Stimulated activated CD8-positive, alpha-beta memory T cell treated with anti-CD3 and anti-CD28 coated beads, Interleukin-15, amount 100 ng/mL, for 48 hours (primary cell): ENCODE data around the gene MYO6.

ENCODE experiments used
- DNase-seq, 2 donors: peaks; one replicate each; pipeline ENCODE4 v3.0.0-alpha.2; 2020; ENCODE audit warnings: low read depth in 2 of 2

Gene MYO6

DNA sequence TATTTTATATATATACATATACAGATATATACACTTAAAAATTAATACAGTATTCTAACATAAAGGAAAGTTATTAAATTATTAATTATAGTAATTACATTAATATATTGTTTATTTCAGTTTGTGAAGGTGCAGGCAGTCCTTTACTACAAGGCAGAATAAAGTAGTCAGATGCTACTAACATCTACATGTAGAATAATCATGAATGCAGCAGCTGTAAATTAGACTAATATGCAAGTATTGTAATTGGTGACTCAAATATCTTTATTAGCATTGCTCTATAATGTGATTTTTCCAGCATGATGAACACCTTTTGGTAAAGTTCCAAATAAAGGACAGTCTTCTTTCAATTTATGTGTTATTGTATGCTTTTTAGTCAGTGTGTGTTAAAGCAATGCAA is 17.3 kb downstream of the MYO6 start:
- DNase-seq = no peak

DNA sequence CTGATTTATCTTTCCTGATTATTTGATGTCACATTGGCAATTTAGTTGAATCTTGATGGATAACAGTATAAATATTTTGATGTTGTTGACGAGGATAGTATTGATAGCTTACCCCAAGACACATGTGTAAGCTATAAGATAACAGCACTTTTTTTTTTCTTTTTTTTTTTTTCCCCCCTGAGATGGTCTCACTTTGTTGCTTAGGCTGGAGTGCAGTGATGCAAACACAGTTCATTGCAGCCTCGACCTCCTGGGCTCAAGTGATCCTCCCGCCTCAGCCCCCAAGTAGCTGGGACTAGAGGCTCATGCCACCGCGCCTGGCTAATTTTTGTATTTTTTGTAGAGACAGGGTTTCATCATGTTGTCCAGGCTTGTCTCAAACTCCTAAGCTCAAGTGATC is 21.8 kb downstream of the MYO6 start:
- DNase-seq = no peak

DNA sequence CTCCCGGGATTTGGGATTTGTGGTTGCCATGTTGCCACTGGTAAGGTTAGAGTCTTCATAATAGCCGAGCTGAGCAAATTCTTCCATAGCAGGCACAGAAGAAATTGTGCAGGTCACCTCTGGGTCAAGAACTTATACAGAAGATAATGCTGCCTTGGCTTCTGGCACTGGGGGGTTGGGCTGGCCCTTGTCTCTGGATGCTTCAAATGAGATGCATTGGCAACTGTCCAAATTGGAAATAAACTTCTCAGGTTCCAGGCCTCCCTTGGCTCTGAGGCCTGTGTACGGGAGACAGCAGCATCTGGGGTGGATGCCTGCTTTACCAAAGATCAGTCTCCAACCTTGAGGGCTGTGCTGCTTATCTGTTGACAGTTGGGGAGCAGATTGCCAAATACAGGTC is 26.2 kb downstream of the MYO6 start:
- no peak for DNase-seq

DNA sequence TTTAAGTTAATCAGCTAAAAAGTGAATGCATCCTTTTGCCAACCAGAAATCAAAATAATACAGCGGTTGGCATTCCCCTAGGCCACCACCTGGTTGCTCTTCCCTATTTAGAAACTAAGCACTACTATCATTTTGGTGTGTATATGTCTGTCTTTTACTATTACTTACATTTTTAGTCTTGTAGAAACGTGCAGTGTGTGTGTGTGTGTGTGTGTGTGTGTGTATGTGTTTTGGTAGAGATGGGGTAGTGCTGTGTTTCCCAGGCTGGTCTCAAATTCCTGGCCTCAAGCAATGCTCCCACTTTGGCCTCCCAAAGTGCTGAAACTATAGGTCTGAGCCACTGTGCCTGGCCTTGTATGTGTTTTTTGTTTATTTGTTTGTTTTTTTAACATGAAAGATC is 27.4 kb downstream of the MYO6 start:
- DNase-seq = no peak

DNA sequence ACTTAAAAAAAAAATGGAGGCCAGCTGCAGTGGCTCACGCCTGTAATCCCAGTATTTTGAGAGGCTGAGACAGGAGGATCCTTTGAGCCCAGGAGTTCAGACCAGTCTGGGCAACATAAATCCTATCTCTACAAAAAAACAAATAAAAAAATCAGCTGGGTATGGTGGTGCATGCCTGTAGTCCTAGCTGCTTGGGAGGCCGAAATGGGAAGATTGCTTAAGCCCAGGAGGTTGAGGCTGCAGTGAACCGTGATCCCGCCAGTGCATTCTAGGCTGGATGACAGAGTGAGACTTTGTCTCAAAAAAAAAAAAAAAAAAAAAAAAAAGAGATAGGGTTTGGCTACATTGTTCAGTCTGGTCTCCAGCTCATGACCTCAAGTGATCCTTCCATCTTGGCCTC is 29.7 kb downstream of the MYO6 start:
- no peak for DNase-seq

DNA sequence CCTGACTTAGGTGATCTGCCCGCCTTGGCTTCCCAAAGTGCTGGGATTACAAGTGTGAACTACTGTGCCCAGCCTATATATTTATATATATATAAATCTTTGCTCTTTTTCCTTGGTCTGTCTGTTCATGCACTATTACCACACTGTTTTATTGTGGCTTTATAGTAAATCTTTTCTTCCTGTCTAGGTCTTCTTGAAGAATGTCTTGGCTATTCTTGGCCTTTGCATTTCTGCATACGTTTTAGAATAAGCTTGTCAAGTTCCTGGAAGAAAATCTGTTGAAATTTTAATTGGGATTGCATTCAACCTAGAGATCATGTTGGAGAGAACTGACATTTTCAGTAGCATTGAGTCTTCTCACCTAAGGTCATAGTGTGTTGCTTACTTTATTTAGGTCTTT is 37.1 kb downstream of the MYO6 start:
- no peak for DNase-seq

DNA sequence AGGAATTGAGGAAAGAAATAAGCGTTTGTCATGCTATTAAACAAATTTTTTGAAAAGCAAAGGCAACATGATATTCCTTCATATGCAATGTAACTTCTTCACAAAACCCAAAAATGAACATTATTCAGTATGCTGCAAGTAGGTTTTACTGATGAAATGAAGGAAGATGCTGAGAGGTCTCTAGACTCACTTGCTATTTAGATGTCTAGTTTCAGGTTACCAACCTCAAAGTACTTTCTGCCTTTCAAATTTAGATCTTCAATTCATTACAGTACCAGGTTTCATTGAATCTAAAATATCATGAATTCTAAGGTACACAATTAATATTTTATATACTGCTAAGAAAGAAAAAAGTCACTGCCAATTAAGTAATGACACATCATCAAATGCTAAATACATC is 39.9 kb downstream of the MYO6 start:
- no peak for DNase-seq

DNA sequence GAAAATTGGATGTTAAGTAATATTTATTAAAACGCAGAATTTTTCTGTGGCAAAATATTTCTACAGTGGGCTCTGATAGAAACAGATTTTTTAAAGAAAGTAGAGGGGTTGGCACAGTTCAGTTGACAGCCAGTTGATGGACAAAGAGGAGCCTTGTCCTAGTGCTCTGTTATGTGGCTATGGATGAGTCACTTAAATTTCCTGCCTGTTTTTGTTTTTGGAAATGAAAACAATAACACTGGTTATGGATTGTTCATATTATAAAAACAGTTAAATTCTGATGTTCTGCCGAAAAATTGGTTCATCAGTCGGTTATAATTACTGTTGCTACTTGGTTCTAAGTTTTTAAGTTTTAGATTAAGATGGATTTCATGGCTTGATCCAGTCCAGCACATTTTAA is 42.8 kb downstream of the MYO6 start:
- DNase-seq = no peak

DNA sequence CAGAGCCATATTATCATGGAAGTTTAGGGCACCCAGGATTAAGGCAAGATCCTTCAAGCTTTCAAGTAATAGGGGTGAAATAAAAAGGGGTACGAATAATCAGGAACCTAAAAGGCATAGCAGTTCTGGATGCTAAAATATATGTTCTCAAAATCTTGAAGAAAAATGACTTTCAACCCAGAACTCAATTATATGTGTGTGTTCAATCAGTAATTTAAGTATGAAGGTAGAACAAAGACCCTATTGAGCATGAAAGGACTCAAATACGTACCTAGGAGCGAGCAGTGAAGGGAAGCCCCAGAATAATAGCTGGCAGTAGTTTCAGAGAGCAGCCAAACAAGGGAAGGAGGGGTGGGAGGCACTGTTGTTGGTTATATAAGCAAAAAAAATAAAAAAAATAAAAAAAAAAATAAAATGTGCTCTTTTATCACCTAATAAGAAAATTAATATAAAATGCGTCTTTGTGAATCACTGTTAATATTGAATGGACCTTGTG is 45.4 kb downstream of the MYO6 start:
- DNase-seq = no peak

DNA sequence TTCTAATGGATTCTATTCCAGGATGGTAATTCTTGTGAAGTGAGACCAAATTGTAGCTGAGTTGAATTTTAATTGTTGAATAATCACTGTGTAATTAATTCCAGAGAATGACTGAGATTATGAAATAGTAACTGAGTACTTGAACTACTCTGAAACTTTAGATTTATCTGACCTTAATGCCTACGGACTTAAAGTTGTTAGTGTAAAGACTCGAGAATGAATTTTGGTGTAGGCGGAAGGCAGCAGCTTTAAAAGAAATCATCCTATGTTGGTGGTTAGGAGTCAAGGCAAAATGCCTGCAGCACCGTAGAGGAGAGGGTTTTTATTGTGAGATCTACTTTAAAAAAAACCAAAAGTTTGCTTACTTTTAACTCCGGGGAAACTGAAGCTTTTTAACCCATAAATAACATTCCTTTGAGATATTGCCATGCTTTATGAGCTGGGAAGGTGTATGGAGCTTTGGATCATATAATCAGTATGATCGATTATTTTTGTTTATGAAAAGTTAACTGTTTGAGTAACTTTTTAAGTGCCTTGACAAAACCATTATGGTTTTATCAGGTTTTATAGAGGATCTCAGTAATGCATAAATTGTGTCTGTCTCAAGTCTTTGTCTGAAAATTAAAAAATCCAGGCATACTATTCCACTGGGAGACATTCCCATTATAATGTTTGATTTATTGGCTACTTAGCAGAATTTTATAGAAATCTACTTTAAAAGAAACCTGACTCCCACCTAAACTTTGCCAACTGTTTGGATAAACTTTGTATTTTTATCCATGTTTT is 46.1 kb downstream of the MYO6 start:
- no peak for DNase-seq

DNA sequence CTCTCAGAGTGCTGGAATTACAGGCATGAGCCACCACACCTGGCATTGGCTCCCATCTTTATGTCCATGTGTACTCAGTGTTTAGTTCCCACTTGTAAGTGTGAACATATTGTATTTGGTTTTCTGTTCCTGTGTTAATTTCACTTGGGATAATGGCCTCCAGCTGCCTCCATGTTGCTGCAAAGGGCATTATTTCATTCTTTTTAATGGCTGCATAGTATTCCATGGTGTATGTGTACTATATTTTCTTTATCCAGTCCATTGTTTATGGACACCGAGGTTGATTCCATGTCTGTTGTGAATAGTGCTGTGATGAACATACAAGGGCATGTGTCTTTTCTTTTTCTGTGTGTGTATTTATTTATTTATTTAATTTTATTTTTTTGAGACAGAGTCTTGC is 47.7 kb downstream of the MYO6 start:
- no peak for DNase-seq

DNA sequence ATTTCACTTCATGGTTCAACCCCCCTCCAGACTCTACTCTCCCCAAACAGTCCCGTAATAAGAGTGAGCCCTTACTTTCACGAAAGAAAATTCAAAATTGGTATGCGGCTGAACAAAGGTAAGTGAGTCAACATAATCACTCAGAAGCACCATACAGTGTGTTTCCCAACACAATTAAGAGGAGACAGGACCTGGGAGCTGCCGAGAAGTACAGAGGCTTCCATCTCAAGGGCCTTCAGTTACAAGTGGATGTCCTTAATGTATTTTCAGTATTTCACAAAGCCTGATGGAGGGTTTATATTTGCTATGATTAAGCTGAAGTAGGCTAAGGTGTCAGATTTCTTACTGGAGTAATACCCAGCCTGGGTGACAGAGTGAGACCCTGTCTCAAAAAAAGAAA is 51.1 kb downstream of the MYO6 start:
- no peak for DNase-seq

DNA sequence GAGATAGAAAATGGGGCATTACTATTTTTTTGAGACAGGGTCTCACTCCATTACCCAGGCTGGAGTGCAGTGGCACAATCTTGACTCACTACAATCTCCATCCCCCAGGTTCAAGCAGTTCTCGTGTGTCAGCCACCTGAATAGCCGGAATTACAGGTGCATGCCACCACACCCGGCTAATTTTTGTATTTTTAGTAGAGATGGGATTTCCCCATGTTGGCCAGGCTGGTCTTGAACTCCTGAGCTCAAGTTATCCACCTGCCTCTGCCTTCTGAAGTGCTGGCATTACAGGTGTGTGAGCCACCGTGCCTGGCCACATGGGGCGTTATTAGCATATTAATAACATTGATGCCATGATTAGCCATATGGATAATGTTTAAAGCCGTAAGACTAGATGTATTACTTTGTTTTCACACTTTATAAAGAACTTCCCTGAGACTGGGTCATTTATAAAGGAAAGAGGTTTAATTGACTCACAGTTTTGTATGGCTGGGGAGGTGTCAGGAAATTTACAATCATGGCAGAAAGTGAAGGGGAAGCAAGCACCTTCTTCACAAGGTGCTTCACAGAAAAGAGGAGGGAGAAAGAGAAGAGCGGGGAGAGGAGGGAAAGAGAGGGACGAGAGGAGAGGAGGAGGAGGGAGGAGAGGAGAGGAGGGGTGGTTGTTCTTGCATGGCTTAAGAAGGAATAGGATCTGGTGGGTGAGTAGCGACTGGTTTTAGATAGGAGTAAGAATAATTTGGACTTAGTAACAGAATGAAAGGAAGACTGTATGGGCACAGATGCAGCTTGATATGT is 51.9 kb downstream of the MYO6 start:
- DNase-seq = no peak

DNA sequence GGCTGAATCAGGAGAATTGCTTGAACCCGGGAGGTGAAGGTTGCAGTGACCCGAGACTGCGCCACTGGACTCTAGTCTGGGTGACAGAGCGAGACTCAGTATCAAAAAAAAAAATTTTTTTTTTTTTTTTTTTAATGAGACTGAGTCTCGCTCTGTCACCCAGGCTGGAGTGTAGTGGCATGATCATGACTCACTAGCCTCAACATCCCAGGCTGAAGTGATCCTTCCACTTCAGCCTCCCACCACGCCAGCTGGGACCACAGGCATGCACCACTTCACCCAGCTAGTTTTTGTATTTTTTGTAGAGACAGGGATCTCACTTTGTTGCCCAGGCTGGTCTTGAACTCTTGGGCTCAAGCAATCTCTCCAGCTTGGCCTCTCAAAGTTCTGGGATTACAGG is 53.3 kb downstream of the MYO6 start:
- DNase-seq = no peak

DNA sequence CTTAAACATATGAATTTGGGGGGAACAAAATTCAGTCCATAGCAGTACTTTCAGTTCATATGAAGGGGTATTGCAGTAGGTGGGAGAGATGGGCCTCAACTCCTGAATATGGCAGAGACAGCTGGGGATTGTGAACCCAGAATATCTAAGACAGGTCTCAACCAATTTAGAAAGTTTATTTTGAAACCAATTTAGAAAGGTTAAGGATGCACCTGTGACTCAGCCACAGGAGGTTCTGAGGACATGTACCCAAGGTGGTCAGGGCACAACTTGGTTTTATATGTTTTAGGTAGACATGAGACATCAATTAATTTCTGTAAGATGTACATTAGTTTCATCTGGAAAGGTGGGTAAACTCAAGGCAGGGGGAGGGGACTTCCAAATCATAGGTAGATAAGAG is 59.5 kb downstream of the MYO6 start:
- DNase-seq = no peak

DNA sequence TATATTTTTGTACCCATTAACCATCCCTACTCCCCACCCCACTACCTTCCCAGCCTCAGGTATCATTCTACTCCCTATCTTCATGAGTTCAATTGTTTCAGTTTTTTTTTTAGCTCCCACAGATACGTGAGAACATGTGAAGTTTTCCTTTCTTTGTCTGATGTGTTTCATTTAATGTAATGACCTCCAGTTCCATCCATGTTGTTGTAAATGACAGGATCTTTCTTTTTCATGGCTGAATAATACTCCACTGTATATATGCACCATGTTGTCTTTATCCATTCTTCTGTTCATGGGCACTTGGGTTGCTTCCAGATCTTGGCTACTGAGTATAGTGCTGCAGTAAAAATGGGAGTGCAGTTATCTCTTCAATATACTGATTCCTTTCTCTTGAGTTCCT is 63.5 kb downstream of the MYO6 start:
- DNase-seq = no peak

DNA sequence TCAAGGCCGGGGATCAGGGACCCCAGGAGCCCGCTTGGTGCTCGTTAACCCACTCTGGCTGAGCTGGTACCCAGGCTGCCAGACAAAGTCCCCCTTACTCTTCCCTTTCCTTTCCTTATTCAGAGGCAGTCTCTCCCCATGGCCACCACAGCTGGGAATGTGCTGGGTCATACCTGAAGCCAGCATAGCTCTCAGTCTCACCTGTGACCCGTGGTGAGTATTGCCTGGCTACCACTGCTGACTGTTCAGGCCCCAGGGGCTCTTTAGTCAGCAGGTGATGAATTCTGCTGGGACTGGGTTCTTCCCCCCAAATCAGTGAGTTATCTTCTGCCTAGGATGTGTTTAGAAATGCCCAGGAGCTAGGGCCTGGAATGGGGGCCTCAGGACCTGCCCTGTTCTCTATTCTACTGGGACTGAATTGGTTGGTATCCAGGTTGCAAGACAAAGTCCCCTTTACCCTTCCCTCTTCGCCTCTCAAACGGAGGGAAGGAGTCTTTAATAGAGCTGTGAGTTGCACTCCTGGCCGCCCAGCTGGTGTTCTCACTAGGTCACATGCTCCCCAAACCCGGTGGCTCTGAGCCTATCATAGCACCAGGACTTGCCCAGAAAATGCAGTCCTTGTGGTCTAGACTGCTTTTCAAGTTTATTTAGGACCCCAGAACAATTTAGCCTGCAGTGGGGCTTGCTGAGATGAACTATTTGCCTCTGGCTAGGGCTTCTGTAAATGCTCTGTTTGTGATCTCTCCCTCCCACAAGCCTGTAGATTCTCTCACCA is 64.6 kb downstream of the MYO6 start:
- DNase-seq = no peak

DNA sequence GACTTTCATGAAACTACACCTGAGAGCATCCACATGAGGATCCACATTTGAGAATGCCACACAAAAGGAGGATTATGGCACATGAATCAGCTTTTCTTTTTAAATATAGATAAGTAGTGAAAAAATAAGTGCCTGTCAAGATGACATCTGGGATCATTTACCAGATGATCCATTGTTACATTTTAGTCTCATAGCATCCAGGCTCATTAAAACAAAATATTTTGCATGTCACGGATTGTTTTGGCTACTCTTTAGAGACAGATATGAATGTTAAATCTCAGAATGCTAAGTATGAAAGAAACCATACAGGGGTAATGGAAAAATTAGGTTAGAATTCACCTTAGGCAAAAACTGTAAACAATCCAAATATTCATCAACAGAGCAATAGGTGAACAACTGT is 66.7 kb downstream of the MYO6 start:
- DNase-seq = no peak

DNA sequence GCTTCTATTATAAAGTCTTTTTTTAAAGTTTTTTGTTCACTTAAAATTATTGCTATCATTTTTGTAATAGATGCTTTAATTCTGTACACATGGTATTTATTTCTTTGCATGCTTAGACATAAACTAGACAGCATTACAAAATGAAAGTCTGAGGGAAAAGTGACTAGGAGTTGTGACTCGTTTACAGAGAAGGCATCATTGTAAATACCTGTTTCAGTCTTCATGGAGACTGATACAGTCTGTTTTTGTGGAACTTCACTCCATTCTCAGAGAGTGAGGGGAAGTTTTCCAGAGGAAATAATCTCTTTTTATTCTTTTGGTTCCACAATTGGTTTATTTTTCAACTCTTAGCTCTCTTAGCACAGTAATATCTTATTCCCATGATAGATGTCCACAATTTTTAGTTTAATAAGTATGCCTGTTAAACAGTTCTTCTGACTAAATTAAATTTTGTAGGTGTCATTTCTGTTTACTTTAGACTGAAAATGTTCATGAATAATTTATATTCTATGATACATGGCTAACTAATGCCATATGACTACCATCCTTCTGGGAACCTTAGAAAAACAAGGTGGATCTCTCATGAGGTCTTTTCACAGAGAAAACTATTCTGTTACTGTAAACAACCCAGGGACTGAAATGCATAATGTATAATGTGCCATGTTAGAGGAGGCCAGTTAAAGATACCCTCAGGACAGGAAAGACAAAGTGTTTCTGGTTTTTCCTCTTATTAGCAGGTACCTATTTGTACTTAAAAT is 69.2 kb downstream of the MYO6 start:
- DNase-seq = no peak

DNA sequence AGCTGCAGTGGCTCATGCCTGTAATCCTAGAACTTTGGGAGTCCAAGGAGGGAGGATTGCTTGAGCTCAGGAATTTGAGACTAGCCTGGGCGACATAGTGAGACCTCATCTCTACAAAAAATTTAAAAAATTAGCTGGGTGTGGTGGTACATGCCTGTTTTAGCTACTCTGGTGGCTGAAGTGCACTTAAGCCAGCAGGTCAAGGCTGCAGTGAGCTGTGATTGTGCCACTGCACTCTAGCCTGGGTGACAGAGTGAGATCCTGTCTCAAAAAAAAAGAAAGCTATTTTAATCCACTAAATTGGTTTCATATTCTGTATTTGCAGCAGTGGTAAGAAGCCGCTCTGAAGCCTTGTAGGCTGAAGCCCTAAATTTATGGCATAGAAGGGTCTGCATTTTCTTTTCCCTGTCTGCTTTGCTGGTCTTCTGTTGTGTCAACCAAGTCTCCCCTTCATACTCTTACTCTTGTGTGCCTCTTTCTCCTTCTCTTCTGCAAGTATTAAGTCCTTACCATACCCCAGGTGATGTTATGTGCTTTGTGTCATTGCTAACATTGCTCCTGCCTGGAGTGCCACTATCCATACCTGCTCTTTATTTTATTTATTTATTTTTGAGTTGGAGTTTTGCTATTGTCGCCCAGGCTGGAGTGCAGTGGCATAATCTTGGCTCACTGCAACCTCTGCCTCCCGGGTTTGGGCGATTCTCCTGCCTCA is 70.9 kb downstream of the MYO6 start:
- DNase-seq = no peak

DNA sequence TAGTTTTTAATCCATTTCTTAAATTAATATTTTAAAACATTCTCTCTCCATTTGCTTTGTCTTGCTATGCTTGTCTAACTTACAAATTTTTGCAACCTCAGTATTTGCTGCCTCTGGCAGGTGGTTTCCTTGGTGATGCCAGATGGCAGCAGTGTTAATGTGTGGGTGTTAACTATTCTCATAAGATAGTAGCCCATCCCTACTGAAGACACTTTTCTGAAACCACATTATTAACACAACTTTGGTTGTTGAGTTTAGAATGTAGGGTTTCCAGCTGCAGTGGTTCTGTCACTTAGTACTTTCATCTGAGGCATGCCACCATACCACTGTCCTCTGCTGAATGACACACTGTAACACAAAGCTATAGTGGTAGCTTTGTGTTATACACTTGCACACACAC is 75.1 kb downstream of the MYO6 start:
- DNase-seq = no peak
